PFSK-1 (cell line): ENCODE measurements around the gene MAGI2.

Experiments
- FOXP2 ChIP-seq: optimal IDR thresholded peaks from 2 replicates; pipeline ENCODE3; 2011; ENCODE audit warnings: borderline replicate concordance, control low read depth, inconsistent platforms; ENCODE audit not compliant: insufficient read depth; ENCODE audit errors: extremely low read length, extremely low read depth
- POLR2AphosphoS5 ChIP-seq: IDR thresholded peaks from 2 replicates; pipeline ENCODE4 v1.6.1; 2012; ENCODE audit warnings: low read depth, mild to moderate bottlenecking, control low read depth, low read length, moderate library complexity
- REST ChIP-seq, 2 experiments: IDR thresholded peaks; 2 replicates each; pipeline versions ENCODE4 v1.6.1 to v1.8.0; 2011 to 2012; ENCODE audit warnings: low read depth in 2 of 2, low read length in 2 of 2, control low read depth in 1 of 2, inconsistent platforms in 1 of 2, mild to moderate bottlenecking in 1 of 2, moderate library complexity in 1 of 2; ENCODE audit not compliant: insufficient read depth in 1 of 2
- SIN3A ChIP-seq: IDR thresholded peaks from 2 replicates; pipeline ENCODE4 v1.6.1; 2012; ENCODE audit warnings: mild to moderate bottlenecking, low read length, moderate library complexity, borderline replicate concordance; ENCODE audit not compliant: insufficient read depth
- TAF1 ChIP-seq: IDR thresholded peaks from 2 replicates; pipeline ENCODE4 v1.6.1; 2012; ENCODE audit warnings: low read length, control low read depth, borderline replicate concordance; ENCODE audit not compliant: insufficient read depth

The MAGI2 gene

DNA sequence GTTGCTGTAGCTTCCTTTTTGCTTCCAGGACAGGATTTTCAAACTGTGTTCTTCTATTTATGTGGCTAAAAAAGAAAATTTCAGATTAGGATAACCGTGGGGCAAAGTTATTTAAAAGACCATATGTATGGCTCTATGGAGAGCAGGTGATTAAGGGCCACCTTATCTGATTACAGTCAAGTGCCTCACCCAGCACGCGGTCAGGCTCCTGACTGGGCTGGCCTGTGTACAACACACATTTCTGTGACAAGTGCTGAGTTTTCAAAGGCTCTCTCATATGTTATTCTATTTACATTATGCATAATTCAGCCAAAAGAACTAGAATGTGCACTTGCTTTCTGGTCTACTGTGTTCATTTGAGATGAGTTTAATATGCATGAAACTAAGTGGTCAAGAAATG is 1107.5 kb downstream of the MAGI2 start:
- TF ChIP-seq SIN3A (no peak), TAF1 (no peak), POLR2AphosphoS5 (no peak), FOXP2 (no peak), REST (IDR thresholded peaks at IDR 0.05; ENCODE audit: insufficient read depth in 1 of 2, low read depth in 2 of 2, low read length in 2 of 2) (no peak)

DNA sequence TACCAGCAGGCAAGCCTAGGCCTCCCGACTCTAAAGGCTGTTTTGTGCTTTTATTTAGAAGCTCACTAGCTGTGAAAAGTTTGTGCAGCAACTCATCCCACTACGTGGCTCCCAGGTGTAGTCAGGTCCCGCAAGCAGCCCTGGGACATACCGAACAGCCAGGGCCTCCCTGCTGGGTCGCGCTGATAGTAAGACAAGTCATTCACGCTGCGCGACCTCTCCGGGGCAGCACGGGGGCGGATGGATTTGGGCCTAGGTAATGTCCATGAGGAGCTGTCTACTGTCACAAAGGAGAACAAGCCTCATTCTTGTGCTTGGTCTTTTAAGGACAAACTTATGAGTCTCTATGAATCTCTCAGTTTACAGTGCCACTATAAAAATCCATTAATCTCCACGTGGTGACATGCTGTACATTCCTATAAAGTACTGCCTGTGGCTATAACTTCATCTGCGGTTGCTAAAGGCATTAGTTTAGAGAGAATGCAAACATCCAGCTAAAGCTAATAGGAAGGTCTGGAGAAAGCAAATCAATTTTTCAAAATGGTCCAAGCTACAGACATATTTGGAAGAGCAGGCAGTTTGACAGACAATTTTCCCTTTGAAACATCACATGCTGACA is 1108.1 kb downstream of the MAGI2 start:
- TF ChIP-seq REST (IDR thresholded peaks at IDR 0.05; ENCODE audit: insufficient read depth in 1 of 2, low read depth in 2 of 2, low read length in 2 of 2) (no peak), FOXP2 (no peak), SIN3A (no peak), POLR2AphosphoS5 (no peak), TAF1 (no peak)

GRCh38 chr7:78334426-78334825 is 1119.0 kb downstream of the MAGI2 start:
- TF ChIP-seq FOXP2 (no peak), TAF1 (no peak), SIN3A (no peak)

GRCh38 chr7:78333530-78334425 is 1119.7 kb downstream of the MAGI2 start:
- TF ChIP-seq POLR2AphosphoS5 (no peak), FOXP2 (no peak), TAF1 (no peak), SIN3A (no peak), REST (IDR thresholded peaks at IDR 0.05; ENCODE audit: insufficient read depth in 1 of 2, low read depth in 2 of 2, low read length in 2 of 2) (no peak)

DNA sequence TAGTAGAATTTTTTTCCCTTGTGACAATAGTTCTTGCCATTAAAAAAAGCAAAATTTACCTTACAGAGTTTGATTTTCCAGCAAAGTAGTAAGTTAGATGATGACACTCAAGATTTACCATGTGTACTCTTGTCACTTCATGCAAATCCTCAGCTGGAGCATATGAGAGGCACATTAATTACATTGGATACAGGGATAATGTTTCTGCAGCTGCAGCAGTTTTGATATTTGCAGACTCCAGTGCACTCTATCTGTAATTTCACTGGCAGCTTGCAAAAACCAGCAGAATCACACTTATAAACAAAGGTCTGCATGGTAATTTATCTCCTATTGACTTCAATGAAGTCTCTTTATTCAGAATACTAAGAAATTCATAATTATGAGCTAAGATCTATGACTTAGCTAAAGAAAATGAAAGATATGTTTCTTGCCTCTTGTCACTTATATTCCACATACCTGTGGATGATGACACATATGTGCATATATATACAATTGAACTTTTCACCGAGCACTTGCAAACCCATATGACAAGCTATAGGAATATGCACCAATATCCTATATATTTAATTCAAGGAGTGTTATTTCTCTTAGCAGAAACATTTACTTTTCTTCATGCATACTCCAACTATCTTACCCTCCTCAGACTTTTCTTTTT is 1124.3 kb downstream of the MAGI2 start:
- no peak for TF ChIP-seq TAF1
- TF ChIP-seq POLR2AphosphoS5, result no peak
- no peak for TF ChIP-seq FOXP2
- no peak for TF ChIP-seq REST (IDR thresholded peaks at IDR 0.05; ENCODE audit: insufficient read depth in 1 of 2, low read depth in 2 of 2, low read length in 2 of 2)
- no peak for TF ChIP-seq SIN3A
